HG03521 (cell line): ENCODE measurements around the gene CCDC81.
"Not testable (repeated sequence)": the region's sequence is repeated elsewhere in the genome, so short reads cannot be mapped to it uniquely, and the experiment has no call there.

Experiments used
- ATAC-seq: cut with Tn5 transposase; IDR thresholded peaks from one replicate; pipeline ENCODE4 v1.9.1; 2021; ENCODE audit warnings: mild to moderate bottlenecking, moderate library complexity; ENCODE audit not compliant: unreplicated experiment

CCDC81 gene

DNA sequence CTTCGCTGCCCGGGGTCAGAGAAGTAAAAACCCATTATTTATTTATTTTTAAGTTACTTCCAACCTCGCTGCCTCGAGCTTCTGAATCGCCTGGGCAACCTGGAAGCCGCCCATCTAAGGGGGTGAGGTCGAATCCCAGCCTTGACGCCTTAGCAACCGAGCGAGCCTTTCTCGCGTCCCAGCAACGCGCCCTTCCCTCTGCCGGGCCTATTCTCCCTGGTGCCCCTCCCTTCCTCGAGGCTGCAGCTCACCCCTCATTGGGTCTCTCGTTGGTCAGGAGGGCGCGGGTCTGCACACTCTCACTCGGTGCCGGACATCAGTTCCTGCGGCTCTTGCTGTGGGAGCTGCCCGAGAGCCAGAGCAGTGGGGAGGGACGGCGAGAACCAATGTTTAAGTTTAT is at the start of gene CCDC81:
TSS of gene CCDC81 (plus strand) at position 302 of the 400 bp plus-strand sequence. CDS start 277 bp downstream, outside the sequence.
- ATAC-seq, result no peak

DNA sequence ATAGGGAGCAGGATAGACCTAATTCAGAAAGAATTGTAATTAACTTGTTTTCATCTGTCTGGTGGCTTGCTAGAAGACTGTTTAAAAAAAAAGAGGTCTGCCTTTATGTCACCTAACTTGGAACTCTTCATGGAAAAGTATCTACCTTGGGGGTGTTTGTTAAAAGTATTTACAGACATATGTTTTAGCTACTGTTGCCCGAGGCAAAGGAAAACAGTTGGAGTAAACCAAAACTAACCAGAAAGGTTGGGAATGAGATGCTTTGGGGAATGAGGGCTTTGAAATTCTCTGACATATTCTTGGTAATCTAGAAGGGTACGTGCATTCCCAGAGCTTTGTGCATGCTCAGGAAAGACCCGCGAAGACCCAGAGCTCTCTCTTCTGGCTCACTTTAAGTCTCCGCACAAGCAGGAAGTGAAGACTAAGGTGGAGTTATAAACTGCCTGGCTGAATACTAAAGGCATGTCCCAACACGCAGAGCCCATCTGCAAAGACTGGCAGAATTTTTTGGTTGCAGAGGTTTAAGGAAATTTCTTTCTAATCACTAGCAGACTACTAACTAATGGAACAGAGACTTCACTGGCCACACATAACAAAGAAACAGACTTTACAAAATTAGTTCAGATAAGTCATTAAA is 39.4 kb upstream of the CCDC81 start:
- no peak for ATAC-seq

DNA sequence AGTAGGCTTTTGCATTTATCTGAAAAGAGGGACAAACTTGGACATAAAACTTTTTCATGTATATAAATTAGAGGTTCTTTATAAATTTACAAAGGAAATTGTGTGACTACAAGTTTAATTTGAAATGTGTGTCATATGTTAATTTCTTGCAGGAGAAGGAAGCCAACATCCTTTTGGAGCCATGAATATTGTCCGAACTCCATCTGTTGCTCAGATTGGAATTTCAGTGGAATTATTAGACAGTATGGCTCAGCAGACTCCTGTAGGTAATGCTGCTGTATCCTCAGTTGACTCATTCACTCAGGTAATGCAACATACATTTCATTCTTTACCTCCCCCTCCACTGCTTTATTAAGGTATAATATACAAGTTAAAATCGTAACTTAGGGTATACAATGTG is 37.5 kb upstream of the CCDC81 start:
- ATAC-seq, result no peak

DNA sequence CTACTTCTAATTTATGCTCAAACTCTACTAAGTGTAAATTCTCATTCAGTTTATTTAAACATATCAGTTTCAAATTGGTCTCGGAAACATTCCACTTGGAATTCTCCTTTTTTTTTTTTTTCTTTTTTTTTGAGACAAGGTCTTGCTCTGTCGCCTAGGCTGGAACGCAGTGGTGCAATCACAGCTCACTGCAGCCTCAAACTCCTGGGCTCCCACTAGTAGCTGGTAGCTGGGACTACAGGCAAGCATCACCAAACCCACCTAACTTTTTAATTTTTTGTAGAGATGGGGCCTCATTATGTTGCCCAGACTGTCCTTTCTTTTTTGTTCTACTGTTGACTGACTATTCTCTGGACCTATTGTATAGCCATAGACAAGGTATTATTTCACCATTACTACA is 33.3 kb upstream of the CCDC81 start:
- no peak for ATAC-seq

DNA sequence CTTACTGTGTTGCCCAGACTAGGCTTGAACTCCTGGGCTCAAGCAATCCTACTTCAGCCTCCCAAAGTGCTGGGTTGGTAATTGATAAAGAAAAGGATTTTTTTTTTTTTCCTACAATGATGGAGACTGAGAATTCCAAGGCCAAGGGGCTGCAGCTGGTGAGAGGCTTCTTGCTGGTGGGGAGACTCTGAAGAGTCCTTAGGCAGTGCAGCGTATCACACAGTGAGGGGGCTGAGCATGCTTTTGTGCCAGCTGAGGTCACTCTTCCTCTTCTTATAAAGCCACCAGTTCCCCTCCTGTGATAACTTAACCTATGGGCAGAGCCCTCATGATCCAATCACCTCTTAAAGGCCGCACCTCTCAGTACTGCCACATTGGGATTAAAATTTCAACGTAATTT is 28.2 kb upstream of the CCDC81 start:
- ATAC-seq, result no peak

DNA sequence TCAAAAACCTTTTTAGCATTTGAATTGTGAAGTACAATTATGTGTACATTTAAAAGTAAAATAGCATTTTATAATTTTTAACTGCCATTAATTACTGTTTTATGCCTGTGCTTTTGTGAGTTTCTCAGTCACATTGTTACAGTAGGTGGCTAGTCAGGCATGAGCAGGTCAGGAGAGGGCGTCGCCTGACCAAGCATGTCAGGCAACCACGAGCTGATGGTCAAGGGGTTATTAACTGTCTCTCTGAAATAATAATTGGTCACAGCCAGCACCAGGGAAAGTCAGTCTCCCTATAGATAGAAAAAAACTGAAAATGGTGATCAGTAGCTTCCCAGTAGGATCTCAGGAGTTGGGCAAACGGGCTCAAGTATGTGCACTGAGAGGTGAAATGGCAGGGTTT is 19.4 kb upstream of the CCDC81 start:
- ATAC-seq, result no peak

DNA sequence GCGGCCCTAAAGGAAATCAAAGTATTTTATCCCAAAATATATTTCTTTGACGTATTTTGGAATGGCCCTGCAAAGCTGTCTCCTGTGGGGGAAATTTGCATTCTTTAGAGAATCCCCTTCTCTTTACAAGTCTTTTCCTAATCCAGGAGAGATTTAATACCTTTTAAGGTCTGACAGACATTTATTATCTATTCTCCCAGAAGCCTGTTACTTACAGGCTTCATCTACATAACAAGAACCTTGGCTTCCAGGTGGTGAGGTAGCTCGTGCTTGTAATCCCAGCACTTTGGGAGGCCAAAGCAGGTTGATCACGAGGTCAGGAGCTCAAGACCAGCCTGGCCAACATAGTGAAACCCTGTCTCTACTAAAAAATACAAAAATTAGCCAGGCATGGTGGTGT is 17.3 kb upstream of the CCDC81 start:
- not testable (repeated sequence) for ATAC-seq

DNA sequence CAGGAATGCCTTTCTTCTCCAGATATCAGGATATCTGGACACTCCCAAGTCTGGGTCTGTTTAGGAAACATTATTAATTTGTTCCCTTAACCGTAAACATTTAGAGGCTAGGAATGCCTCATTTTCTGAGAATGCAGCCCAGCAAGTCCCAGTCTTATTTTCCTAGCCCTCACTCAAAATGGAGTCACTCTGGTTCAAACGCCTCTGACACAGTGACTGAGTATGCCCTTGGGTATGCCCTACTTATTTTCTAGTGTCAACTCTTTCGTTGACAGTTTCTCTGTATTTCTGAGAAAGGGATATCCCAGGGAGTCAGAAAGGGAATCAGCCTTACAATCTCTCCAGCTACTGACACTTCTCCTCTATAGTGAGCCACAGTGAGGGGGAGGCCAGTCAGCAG is 16.0 kb upstream of the CCDC81 start:
- ATAC-seq, result no peak

DNA sequence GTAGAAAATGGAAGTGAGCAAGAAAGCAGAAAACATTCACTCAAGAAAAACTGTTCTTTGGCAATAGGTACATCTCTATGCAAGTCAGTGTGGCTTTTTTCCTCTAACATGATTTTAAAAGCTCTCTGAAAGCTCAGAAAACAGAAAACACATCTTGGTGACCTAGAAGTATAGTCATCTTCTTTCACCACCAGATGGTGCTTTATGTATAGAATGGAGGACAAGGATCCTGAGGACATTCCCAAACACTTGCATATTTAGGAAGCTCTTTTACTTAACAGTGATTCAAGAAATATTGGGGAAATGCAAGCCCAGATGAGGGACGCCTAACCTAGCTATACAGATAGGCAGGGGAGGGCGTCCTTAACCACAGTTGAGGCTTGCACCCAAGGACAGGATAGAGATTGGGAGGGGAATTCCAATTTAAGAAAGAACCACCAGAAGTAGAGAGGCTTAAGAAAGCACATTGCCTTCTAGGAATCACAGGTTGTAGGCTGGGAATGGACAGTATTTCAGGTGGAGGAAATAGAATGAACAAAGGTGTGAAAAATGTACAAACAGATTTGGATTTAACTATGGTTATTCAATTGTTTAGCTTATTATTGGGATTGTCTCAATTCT is 13.8 kb upstream of the CCDC81 start:
- no peak for ATAC-seq

DNA sequence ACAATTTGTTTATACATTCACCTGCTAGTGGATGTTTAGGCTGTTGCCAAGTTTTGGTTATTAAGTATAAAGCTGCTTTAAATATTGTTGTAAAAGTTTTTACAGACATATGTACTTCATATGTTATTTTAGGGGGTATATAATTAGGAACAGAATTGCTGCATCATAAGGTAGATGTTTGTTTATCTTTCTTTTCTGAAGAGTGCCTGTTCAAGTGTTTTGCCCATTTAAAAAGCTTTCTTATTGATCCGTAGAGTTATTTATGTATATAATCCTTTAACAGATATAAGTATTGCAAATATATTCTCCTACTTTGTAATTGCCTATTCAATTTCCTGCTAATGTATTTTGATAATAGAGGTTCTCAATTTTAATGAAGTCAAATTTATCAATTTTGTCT is 11.3 kb upstream of the CCDC81 start:
- ATAC-seq, result no peak

DNA sequence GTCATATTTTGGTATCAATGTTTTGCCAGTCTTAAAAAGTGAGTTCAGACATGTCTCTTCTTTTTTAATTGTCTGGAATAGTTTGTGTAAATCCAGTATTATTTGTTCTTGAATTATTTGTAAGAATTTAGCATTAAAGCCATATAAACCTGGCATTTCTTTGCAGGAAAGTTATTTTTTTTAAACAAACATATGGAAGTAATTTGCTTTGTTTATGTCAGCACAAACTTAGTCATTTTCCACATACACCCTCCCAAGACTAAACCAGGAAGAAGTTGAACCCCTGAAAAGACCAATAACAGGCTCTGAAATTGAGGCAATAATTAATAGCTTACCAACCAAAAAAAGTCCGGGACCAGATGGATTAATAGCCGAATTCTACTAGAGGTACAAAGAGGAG is 9.1 kb upstream of the CCDC81 start:
- ATAC-seq, result no peak

DNA sequence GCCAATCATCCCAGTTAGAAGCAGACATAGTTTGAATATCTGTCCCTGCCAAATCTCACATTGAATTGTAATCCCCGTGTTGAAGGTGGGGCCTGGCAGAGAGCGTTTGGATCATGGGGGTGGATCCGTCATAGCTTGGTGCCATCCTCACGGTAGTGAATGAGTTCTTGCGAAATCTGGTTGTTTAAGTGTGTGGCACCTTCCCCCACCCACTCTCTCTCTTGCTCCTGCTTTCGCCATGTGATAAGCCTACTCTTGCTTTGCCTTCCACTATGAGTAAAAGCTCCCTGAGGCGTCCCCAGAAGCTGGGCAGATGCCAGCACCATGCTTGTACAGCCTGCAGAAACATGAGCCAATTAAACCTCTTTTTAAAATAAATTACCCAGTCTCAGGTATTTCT is 5.0 kb upstream of the CCDC81 start:
- no peak for ATAC-seq

DNA sequence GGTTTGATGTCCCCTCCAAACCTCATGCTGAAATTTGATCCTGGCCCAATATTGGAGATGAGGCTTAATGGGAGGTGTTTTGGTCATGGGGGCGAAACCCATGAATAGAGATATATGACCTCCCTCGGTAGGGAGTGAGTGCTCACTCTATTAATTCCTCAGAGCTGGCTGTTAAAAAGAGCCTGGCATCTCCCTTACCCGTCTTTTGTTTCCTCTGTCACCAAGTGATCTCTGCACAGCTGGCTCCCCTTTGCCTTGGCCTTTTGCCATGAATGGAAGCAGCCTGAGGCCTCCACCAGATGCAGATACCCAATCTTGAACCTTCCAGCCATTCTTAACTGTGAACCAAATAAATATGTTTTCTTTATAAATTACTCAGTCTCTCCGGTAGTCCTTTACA is 4.5 kb upstream of the CCDC81 start:
- ATAC-seq, result no peak

DNA sequence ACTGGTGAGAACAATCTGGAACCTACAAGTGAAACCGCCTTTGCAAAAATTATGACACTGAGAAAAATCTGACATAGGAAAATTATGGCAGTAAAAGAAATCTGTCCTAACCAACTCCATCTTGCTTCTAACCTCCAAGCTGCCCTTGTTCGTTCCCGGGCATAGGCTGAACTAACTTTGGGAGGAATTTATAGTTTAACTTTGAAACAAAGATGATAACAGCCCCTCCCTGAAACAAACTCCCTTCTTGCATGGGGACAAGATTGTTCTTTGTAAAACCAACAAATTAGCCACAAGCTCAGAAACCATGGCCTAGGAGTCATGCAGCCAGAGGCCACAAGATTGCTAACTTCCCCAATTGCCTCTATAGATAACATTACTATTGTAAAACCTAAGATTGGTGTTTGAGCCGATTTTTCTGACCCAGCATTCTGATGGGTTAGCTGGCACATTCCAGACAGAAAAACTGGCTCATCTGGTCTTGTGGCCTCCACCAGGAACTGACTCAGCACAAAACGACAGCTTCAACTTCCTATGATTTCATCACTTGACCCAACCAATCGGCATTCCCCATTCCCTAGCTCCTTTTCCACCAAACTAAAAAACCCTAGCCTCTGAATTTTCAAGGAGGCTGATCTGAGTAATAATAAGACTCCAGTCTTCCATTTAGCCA is 3.6 kb upstream of the CCDC81 start:
- no peak for ATAC-seq

DNA sequence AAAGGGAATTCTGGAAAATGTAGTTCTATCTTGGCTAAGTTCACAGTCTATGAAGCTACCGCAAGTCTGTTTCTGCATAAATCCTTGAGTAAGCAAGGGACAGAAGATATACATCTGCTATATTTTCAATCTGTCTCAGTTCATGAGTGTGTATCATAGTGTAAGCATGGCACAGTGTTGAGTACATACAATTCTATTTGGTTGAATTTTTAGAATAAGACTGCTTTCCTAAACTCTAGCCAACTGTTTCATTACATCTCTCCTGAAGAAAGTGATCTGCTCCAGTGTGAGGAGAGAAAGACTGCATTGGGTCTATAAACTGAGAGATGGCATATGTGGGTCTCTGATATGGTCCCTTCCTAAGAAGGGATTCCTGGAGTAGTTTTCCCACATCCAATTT is 2.6 kb upstream of the CCDC81 start:
- ATAC-seq, result no peak

DNA sequence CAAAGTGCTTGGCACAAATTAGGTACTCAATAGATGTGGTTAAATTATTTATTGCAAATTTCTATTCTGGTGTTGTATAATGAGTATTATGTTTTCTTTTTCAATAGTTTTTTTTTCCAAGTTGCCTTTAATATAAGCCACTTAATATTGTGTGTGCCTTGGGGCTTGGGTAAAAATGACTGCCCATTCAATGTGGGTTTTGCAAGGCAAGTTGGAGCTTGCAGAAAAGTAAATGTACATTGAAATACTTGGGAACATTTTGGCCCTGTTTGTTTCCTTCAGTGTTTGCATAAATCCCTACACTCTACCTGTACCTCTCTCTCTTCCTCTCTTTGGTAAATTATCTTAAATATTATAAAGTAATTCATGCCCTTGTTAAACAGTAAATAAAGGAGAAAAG is 2.1 kb upstream of the CCDC81 start:
- ATAC-seq, result no peak

DNA sequence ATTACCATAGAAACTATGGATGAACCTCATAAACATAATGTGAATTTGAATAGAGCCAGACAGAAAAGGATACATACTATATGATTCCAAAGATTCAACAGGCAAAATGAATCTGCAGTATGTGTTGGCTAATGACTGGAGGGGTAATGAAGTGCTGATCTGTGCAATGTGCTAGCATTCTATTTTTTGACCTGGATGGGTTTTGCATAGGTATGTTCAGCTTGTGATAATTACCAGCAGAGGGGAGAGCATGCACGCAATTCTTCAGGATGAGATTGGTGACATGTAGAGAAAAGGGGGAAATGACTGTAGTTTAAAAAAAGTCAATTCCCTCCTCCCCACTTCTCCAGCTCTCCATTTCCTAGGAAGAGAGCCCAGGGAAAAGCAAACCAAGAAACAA is 618 bp upstream of the CCDC81 start:
- ATAC-seq, result no peak

DNA sequence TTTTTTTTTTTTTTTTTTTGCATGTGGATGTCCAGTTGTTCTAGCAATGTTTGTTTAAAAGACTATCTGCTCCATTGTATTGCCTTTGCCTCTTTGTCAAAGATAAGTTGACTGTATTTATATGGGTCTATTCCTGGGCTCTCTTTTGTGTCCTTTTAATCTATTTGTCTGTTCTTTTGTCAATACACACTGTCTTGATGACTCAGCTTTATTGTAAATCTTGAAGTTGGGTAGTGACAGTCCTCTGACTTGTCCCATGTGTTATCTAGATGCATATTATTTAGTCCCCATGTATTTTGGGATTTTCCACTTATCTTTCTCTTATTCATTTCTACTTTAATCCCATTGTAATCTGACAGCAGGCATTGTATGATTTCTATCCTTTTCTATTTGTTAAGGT is 3.3 kb downstream of the CCDC81 start:
- no peak for ATAC-seq

DNA sequence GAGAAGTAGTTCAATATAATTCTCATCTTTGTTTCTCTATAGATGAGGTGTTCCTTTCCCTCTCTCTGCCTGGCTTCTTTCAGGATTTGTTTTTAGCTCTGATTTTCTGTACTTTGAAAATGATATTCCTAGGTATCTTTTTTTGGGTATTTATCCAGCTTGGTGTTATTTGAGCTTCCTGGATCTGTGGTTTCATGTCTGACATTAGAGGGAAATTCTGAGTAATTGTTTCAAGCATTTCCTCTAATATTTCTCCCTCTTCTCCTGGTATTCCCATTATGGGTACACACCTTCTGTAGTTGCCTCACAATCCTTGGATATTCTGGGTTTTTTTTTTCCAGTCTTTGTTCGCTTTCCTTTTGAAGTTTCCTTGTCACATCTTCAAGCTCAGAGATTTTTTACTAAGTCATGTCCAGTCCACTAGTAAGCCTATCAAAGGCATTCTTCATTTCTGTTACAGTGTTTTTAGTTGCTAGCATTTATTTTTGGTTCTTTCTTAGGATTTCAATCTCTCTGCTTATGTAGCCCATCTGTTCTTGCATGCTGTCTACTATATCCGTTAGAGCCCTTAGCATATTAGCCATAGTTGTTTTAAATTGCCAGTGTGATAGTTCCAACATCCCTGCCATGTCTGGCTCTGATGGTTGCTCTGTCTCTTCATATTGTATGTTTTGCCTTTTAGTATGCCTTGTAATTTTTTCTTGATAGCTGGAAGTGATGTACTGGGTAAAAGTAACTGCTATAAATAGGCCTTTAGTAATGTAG is 5.8 kb downstream of the CCDC81 start:
- ATAC-seq, result no peak

DNA sequence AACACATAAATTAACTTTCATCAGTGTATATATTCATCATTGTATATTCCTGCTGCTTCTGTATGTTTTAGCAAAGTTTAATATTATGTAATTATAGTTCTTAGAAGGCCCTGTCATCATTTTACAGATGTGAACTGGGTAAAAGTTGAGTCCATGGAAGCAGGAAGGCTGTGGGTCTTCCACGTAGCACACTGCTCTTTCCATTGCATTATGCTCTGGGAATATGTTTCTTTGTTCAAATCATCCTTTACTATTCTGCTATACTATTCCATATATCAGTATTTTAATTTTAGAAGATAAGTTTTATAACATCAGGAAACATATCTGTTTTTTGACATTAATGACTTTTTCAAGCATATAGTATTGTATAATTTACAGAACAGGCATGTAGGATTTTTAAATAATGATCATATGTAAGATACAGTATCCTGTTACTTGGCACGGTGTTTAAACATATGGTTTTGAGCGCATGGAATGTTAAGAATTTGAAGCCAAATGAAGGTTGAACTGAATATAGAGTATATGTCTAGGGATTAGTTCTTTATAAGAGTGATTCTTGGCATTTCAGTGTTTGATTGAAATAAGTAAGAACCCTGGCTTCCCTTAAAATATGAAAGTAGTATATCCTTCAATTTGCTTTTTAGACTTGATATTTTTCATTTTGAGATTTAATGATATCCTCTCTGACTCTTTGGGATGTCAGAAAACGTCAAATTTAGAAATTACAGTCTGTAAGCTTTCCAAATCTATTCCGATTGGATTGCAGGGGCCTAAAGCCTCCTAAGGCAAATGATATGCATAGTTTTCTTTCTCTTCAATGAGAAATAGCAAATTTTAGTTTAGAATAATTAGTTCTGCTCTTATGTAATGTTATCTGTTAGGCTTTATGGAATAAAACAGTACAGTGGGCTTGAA is 8.6 kb downstream of the CCDC81 start:
- no peak for ATAC-seq

DNA sequence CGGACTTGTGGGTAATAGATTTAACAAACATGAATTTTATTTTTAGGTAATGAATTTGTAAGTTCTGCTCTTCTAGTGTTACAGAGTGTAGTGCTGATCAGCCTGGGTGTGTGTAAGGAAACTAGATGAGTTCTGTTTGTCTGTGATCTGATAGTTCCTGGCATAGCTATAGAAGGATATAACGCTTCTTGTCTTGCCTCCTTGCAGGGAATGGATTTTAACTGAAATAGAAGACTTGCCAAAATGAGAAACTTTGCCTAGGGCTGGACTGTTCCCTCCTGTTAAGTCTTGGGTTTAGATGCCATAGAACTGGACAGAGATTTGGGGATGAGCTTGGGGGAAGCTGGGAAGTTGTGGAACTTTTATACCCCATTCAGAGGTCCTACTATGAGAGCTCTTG is 11.6 kb downstream of the CCDC81 start:
- no peak for ATAC-seq
